ENCODE data around the gene CARHSP1.

DNA sequence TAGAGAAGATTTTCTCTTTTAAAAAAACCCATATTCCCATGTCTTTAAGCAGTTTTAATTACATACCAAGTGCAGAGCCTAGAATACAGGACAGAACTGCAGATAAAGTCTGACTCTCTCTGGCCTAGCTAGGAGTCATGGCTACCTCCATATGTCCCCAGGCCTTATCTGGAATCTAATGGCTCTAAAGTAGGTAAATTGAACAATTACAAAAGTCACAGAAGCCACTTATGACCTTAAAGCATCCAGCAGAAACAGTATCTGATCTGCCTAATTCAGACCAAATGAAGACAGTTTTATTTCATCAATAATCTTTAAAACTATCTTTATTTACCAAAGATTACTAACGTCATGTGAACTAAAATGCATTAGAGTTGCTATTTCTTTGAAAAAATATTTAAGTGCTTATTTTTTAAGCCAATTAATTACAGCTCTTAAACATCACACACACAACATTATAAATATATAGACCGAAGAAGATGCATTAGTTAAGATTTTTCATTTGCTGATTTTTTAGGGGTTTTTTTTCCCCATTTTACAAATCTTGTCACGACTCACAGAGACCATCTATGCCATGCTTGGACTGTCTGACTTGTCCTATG lies 42.4 kb downstream of the CARHSP1 start:
- TF ChIP-seq EZH2 (IDR thresholded peaks at IDR 0.05; ENCODE audit: insufficient read depth, poor library complexity, severe bottlenecking) (no peak), EZH2phosphoT487 (IDR thresholded peaks at IDR 0.05; ENCODE audit: insufficient read depth, low read depth) (no peak)
